Endothelial cell of umbilical vein (primary cell): ENCODE results near the gene GDI2. TPM values are rescaled to one million over a fixed set of nuclear protein-coding genes. Genes with fewer than 3 reads are reported as not detected.

ENCODE experiments used
- BruUV-seq: library from RNA; stranded (reverse); fragments of 400-500 nt; replicated peaks from 2 replicates; lab custom pipeline; 2021; lab: Mats Ljungman, UMichigan
- CTCF ChIA-PET: fragments of 300-600, 350-600 bp; sonication (Branson Sonifier 250); formaldehyde crosslinking; loops from one replicate; lab custom pipeline; 2021; ENCODE audit warnings: antibody characterized with exemption, inconsistent platforms; lab: Charles Lee
- POLR2A ChIA-PET: fragments of 300-600, 350-600 bp; sonication (Branson Sonifier 250); formaldehyde crosslinking; loops from one replicate; lab custom pipeline; 2021; ENCODE audit warnings: antibody characterized with exemption, inconsistent platforms; lab: Charles Lee
- DNase-seq: peaks from one replicate; pipeline ENCODE4 v3.0.0-alpha.2; 2011; ENCODE audit warnings: low read depth, low spot score
- FAIRE-seq: peaks from 2 replicates; lab custom pipeline; 2011; peaks lifted over from hg19 to GRCh38; lab: Jason Lieb, UNC
- H2AFZ ChIP-seq: 2 replicates; pipeline ENCODE4 v1.6.0; 2012; ENCODE audit warnings: low read depth, low read length, control low read depth, inconsistent platforms
- H3K27ac ChIP-seq: 2 replicates; pipeline ENCODE4 v1.5.1; 2011; ENCODE audit warnings: low read depth, mild to moderate bottlenecking, control low read depth, low read length, moderate library complexity; ENCODE audit not compliant: insufficient read depth
- H3K27me3 ChIP-seq, 2 experiments: 2 replicates each; pipeline versions ENCODE4 v1.6.0 to v1.6.1; 2011; ENCODE audit warnings: low read length in 2 of 2, mixed read lengths in 1 of 2; ENCODE audit not compliant: control insufficient read depth in 2 of 2, insufficient read depth in 2 of 2
- H3K36me3 ChIP-seq, 2 experiments: 2 replicates in 1 of 2; 3 replicates in 1 of 2; pipeline ENCODE4 v1.5.1; 2011; ENCODE audit warnings: low read length in 2 of 2, mild to moderate bottlenecking in 1 of 2, moderate library complexity in 1 of 2; ENCODE audit not compliant: control insufficient read depth in 2 of 2, insufficient read depth in 2 of 2; ENCODE audit errors: extremely low read depth in 1 of 2
- H3K4me1 ChIP-seq: 3 replicates; pipeline ENCODE4 v1.5.1; 2011; ENCODE audit warnings: mild to moderate bottlenecking, low read length; ENCODE audit not compliant: control insufficient read depth, insufficient read depth; ENCODE audit errors: extremely low read depth
- H3K4me2 ChIP-seq: 2 replicates; pipeline ENCODE4 v1.6.1; 2011; ENCODE audit warnings: low read length, control low read depth, mixed read lengths; ENCODE audit not compliant: insufficient read depth
- H3K4me3 ChIP-seq, 3 experiments: fragments of 200-600 bp in 1 of 3; sonication (generic), shearing (Covaris generic) in 1 of 3; replicated peaks in 1 of 3; 2 replicates each; pipeline ENCODE4 v1.5.1; 2011 to 2016; ENCODE audit warnings: control low read depth in 3 of 3, low read length in 3 of 3, mild to moderate bottlenecking in 2 of 3, inconsistent platforms in 1 of 3, low read depth in 1 of 3, moderate library complexity in 1 of 3; ENCODE audit not compliant: insufficient read depth in 1 of 3
- H3K79me2 ChIP-seq: 2 replicates; pipeline ENCODE4 v1.6.0; 2012; ENCODE audit warnings: low read length, inconsistent platforms; ENCODE audit not compliant: control insufficient read depth, insufficient read depth
- H3K9ac ChIP-seq: replicated peaks from 2 replicates; pipeline ENCODE3; 2011; ENCODE audit warnings: low read length, control low read depth; ENCODE audit not compliant: insufficient read depth; ENCODE audit errors: extremely low read depth
- H3K9me1 ChIP-seq: replicated peaks from 3 replicates; pipeline ENCODE4 v1.6.0; 2011; ENCODE audit warnings: mild to moderate bottlenecking, low read length; ENCODE audit not compliant: control insufficient read depth, insufficient read depth; ENCODE audit errors: extremely low read depth
- H3K9me3 ChIP-seq: replicated peaks from 2 replicates; pipeline ENCODE4 v1.5.1; 2012; ENCODE audit warnings: low read length, inconsistent platforms; ENCODE audit not compliant: control insufficient read depth, insufficient read depth
- H4K20me1 ChIP-seq: replicated peaks from 2 replicates; pipeline ENCODE3; 2011; ENCODE audit warnings: mild to moderate bottlenecking, low read length; ENCODE audit not compliant: control insufficient read depth, insufficient read depth; ENCODE audit errors: extremely low read depth
- EZH2 ChIP-seq: IDR thresholded peaks from 2 replicates; pipeline ENCODE4 v1.6.1; 2012; ENCODE audit warnings: borderline replicate concordance, low read depth, mild to moderate bottlenecking, moderate library complexity, low read length, inconsistent platforms; ENCODE audit not compliant: severe bottlenecking
- JUN ChIP-seq: IDR thresholded peaks from 2 replicates; pipeline ENCODE4 v1.6.1; 2011; ENCODE audit warnings: borderline replicate concordance, low read depth; ENCODE audit not compliant: insufficient read length, insufficient read depth
- MYC ChIP-seq: IDR thresholded peaks from one replicate; pipeline ENCODE4 v1.6.1; 2011; ENCODE audit warnings: mild to moderate bottlenecking, low read depth, low read length
- dilution Hi-C: fragments of 300-500 bp; cut with MboI; formaldehyde crosslinking; loops from one replicate; pipeline ENCODE4 v1.15.0; 2019; ENCODE audit warnings: low sequenced_read_pairs; ENCODE audit not compliant: extremely low pct_ligation_motif_present
- intact Hi-C: fragments of 100-400 bp; cut with micrococcal nuclease; formaldehyde crosslinking; loops from one replicate; pipeline ENCODE4 v1.10.0; 2022
- polyA plus RNA-seq, 4 experiments: library from polyadenylated mRNA; depleted of rRNA in 3 of 4; stranded (reverse) in 3 of 4; unstranded in 1 of 4; fragments of >200 nt; gene quantifications; 2 replicates each; pipeline versions ENCODE4 v1.2.1 to v1.2.3, GENCODE V29; 2011 to 2012; ENCODE audit warnings: missing spikeins in 1 of 4
- total RNA-seq: library from RNA; stranded (reverse); gene quantifications from 2 replicates; pipeline ENCODE4 v1.2.3, GENCODE V29; 2021
- TF ChIP-seq, protein P1 (sequence below), 2 donors: IDR thresholded peaks; 1 replicate in 1 of 2; 2 replicates in 1 of 2; pipeline ENCODE4 v1.5.1; 2011; ENCODE audit warnings: low read length in 2 of 2, mild to moderate bottlenecking in 2 of 2, moderate library complexity in 2 of 2, control low read depth in 1 of 2, inconsistent platforms in 1 of 2, low read depth in 1 of 2; ENCODE audit not compliant: insufficient read depth in 1 of 2; ENCODE audit errors: extremely low read depth in 1 of 2
- TF ChIP-seq, protein P2 (sequence below): IDR thresholded peaks from 2 replicates; pipeline ENCODE4 v1.6.1; 2011; ENCODE audit not compliant: insufficient read depth, insufficient read length

The GDI2 gene
- total and polyA plus RNA-seq, 2 donors (not counting 3 experiments of a cell fraction or from before 2014, with no cell fraction given): 154 to 307 TPM

DNA sequence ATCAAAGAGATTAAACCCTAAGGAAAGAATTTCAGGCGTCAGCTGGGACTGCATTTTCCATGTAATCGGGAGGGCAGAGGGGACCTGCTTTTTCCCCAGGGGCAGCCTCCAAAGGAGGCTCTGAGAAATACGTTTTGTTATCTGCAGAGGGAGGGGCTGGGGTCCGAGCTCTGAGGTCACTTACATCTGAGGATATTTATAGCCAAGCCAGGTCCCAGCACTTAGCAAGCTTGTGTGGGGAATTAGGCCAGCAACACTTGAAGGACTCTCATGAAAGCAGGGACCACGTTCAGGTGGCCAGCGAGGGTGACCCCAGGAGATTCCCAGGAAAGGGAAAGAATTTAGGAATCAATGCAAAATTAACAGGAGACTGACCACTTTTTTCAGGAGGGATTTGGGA lies 20.6 kb upstream of the GDI2 start:
- no peak overlapping the region for H2AFZ ChIP-seq
- no peaks in the 10 kb centered on the region for H3K36me3 ChIP-seq
- no peaks in the 10 kb centered on the region for H3K9me1 ChIP-seq
- no peaks in the 10 kb centered on the region for H3K79me2 ChIP-seq
- POLR2A ChIA-PET: no interaction called here
- CTCF ChIA-PET: no interaction called here
- no peaks in the 10 kb centered on the region for H3K4me1 ChIP-seq
- DNase-seq: no peak
- dilution Hi-C loops (no loop called here), intact Hi-C loops (no loop called here)
- H4K20me1 ChIP-seq: no peaks in the 10 kb centered on the region
- no peaks in the 10 kb centered on the region for H3K27me3 ChIP-seq
- no peak for FAIRE-seq
- H3K4me3 ChIP-seq: no peak overlapping the region
- TF ChIP-seq, protein P1, sequence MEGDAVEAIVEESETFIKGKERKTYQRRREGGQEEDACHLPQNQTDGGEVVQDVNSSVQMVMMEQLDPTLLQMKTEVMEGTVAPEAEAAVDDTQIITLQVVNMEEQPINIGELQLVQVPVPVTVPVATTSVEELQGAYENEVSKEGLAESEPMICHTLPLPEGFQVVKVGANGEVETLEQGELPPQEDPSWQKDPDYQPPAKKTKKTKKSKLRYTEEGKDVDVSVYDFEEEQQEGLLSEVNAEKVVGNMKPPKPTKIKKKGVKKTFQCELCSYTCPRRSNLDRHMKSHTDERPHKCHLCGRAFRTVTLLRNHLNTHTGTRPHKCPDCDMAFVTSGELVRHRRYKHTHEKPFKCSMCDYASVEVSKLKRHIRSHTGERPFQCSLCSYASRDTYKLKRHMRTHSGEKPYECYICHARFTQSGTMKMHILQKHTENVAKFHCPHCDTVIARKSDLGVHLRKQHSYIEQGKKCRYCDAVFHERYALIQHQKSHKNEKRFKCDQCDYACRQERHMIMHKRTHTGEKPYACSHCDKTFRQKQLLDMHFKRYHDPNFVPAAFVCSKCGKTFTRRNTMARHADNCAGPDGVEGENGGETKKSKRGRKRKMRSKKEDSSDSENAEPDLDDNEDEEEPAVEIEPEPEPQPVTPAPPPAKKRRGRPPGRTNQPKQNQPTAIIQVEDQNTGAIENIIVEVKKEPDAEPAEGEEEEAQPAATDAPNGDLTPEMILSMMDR (IDR thresholded peaks at IDR 0.05; ENCODE audit: extremely low read depth in 1 of 2, insufficient read depth in 1 of 2, low read depth in 1 of 2, low read length in 2 of 2): no peak
- TF ChIP-seq MYC: no peak
- no peak for TF ChIP-seq JUN
- TF ChIP-seq, protein P2, sequence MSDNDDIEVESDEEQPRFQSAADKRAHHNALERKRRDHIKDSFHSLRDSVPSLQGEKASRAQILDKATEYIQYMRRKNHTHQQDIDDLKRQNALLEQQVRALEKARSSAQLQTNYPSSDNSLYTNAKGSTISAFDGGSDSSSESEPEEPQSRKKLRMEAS: no peak
- TF ChIP-seq EZH2: no peak
- no peaks in the 10 kb centered on the region for H3K9me3 ChIP-seq
- H3K9ac ChIP-seq: no peak overlapping the region
- no peak overlapping the region for H3K4me2 ChIP-seq
- BruUV-seq: no TSS peak
- no peak overlapping the region for H3K27ac ChIP-seq

DNA sequence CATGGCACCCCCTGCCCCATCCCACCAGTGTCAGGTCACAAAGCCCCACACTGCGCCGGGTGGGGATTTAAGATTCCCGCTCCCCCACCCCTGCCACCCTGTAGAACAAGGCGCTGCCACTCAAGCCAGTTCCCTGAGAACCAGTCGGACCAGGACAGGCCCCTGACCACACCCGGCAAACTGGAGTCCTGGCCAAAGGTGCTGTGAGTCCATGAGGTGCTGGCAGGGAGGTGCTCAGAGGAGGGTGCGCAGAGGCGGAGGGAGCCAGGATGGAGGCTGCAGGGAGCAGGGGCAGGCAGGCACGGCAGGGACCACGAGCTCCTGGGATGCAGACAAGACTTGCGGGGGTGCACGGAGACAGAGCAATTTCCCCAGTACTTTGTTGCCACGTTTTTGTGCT lies 19.7 kb upstream of the GDI2 start:
- Histone ChIP-seq H3K9me1 (no peaks in the 10 kb centered on the region), H2AFZ (no peak overlapping the region), H3K4me2 (no peak overlapping the region), H3K79me2 (no peaks in the 10 kb centered on the region), H3K27ac (no peak overlapping the region), H3K9me3 (no peaks in the 10 kb centered on the region), H4K20me1 (no peaks in the 10 kb centered on the region), H3K4me1 (no peaks in the 10 kb centered on the region), H3K9ac (no peak overlapping the region), H3K27me3 (peaks cover 0 to 4% of the 10 kb centered on the region in 2 experiments), H3K36me3 (no peaks in the 10 kb centered on the region), H3K4me3 (no peak overlapping the region)
- intact Hi-C loops (no loop called here), dilution Hi-C loops (no loop called here)
- no peak for FAIRE-seq
- POLR2A ChIA-PET: no interaction called here
- TF ChIP-seq, protein P1 (IDR thresholded peaks at IDR 0.05; ENCODE audit: extremely low read depth in 1 of 2, insufficient read depth in 1 of 2, low read depth in 1 of 2, low read length in 2 of 2): no peak
- no TSS peak for BruUV-seq
- no peak for DNase-seq
- CTCF ChIA-PET: no interaction called here
